Sigmoid colon (tissue), 3 donors: ENCODE measurements around the gene NAA35.

Experiments
- CTCF ChIP-seq, 4 experiments: fragments of 450-650 bp in 3 of 4; fragments of 200-600 bp in 1 of 4; IDR thresholded peaks; one replicate each; pipeline ENCODE4 v1.5.1; 2016 to 2019; ENCODE audit warnings: antibody characterized with exemption in 4 of 4, mild to moderate bottlenecking in 3 of 4, moderate library complexity in 2 of 4
- POLR2A ChIP-seq, 2 donors: fragments of 450-650 bp; IDR thresholded peaks; one replicate each; pipeline ENCODE4 v1.6.1; 2016; ENCODE audit warnings: antibody characterized with exemption in 2 of 2, mild to moderate bottlenecking in 2 of 2, moderate library complexity in 2 of 2

GRCh38 chr9:85941622-85941940 lies 635 bp downstream of the NAA35 start:
- TF ChIP-seq CTCF (IDR thresholded peaks at IDR 0.05), result no peak
- TF ChIP-seq POLR2A (IDR thresholded peaks at IDR 0.05), result no peak
